NCI-H1092 (cell line): Measurements from ENCODE around the gene SRA1.
"Not testable (repeated sequence)": the region's sequence is repeated elsewhere in the genome, so short reads cannot be mapped to it uniquely, and the experiment has no call there.

Source experiments
- DNase-seq: peaks from one replicate; lab custom pipeline; 2025; lab: John Stamatoyannopoulos, UW

SRA1 gene

DNA sequence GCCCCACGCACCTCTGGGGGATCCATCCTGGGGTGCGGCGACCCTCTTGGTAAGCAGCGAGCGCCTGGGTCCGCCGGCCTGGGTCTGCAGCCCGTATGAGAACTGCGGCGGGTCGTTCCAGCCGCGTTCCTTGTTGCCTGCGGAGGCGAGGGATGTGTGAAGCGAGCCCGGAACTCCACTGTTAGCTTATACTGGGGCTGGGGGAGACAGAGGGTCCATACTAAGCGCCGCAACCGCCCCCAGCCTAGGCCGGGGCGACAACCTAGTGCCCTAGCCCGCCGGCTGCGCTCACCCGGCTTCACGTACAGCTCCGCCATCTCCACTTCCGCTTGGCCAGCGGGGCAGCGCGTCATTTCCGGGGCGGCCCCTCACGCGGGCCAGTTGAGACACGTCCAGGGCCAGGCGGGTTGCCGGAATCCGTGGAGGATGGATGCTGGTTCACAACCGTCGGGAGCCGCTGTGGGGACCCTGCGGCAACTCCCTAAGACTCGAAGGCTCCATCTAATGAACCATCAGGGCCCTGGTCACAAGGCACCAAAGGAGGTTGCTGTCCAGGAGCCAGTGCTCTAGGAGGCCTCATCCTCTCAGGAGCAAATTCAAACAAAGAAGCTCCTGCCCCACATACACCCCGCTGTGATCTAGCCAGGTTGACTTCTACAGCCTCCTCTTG is at the start of gene SRA1:
Gene SRA1, minus strand, starts transcription at position 338 of the 670 bp plus-strand sequence. Its CDS starts 21 bp downstream, at position 317.
- peak; percentile 70 for DNase-seq

DNA sequence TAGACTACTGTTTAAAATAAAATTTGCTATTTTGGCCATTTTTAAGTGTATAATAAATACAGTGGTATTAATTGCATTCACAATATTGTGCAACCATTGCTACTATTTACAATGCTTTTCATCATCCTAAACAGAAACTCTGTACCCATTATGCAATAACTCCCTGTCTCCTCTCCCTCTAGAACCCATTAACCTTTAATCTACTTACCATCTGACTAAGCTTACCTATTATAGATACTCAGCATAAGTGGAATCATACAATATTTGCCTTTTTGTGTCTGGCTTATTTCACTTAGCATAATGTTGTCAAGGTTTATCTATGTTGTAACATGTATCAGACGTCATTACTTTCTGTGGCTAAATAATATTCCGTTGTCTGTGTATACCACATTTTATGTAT is 49.8 kb upstream of the SRA1 start:
- DNase-seq = no peak

DNA sequence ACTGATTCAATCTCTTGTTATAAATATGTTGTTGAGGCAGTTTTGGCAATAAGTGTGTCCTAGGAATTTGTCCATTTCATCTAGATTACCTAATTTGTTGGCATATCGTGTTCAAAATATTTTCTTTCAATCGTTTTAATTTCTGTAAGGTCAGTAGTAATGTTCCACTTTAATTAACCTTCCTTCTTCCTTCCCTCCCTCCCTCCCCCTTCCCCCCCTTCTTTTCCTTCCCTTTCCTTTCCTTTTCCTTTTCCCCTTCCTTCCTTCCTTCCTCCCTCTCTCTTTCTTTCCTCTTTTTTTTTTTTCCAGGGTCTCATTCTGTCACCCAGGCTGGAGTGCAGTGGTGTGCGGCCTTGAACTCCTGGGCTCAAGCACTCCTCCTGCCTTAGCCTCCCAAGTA is 48.6 kb upstream of the SRA1 start:
- DNase-seq = no peak

DNA sequence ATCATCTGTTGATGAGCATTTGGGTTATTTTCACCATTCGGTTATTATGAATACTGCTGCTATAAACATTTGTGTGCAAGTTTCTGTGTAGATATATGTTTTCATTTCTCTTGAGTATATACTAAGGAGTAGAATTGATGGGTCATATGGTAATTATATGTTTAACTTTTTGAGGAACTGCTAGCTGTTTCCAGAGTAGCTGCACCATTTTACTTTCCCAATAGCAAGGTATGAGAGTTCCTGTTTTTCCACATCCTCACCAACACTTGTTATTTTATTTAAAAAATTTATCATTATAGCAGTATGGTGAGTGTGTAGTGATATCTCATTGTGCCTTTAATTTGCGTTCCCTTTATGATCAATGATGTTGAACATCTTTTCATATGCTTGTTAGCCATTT is 46.5 kb upstream of the SRA1 start:
- no peak for DNase-seq

DNA sequence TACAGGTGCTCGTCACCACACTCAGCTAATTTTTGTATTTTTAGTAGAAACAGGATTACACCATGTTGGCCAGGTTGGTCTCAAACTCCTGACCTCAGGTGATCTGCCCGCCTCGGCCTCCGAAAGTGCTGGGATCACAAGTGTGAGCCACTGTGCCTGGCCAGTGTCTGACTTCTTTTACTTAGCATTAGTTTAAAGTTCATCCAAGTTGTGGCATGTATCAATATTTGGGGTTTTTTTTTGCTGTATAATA is 46.1 kb upstream of the SRA1 start:
- not testable (repeated sequence) for DNase-seq

DNA sequence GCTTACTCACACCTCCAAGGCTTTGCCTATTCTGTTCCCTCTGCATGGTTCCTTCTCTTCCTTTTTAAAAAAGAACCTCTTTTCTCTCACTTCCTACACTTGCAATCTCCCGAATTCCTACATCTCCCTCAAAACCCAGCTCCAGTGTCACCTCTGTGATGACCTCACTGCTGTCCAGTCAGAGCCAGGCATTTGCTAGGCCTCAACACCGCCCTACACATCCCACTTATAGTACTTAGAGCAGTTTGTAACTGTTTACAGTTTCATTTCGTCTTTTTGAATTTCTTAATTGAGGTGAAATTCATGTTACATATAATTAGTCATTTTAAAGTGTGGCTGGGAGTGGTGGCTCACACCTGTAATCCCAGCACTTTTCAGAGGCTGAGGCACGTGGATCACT is 44.9 kb upstream of the SRA1 start:
- DNase-seq = no peak

DNA sequence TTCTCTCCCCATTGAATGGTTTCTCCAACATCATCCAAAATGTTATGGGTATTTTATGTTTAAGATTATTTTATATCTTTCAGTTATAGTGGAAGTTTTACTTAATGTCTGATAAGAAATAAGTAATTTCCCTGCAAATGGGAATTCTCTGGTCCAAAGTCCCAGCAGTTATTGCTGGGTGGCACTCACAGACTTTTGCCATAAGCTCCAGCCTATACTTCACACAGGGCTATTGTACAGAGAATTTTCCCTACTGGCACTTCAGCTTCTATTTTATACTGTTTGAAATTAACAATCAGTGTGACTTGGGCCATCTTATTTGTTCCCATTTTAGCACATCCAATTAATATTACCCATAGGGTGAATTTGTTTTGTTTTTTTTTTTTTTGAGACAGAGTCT is 42.8 kb upstream of the SRA1 start:
- no peak for DNase-seq

DNA sequence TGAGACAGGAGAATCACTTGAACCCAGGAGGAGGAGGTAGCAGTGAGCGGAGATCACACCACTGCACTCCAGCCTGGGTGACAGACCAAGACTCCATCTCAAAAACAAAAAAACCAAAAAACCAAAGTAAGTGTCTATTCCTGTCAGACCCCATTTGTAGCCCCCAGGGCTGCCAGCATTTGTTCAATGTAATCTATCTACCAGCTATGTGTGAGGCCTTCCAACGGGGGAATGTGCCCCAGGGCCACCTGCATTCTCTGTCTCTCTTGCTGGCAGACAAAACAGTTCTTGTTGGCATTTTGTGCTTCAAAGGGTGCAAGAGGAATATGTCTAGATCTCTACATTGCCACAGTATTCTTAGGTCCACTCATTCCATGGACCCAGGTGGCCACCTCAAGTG is 41.6 kb upstream of the SRA1 start:
- DNase-seq = no peak

DNA sequence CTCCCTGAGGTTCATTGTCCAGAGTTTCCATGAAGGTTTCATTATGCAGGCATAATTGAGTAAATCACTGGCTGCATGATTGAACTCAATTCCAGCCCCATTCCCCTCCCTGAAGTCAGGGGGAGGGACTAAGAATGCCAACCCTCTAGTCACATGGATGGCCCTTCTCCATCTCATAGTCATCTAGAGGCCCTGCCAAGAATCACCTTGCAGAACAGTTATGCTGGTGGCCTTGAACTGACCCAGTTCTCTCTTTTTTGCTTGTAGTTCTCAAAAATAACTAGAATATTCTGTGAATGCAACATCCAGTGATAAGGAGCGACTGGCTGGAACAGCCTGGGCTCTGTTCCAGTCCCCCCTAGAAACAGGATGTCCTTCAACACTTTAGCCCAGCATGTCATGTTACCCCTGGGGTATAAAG is 39.1 kb upstream of the SRA1 start:
- DNase-seq = no peak

DNA sequence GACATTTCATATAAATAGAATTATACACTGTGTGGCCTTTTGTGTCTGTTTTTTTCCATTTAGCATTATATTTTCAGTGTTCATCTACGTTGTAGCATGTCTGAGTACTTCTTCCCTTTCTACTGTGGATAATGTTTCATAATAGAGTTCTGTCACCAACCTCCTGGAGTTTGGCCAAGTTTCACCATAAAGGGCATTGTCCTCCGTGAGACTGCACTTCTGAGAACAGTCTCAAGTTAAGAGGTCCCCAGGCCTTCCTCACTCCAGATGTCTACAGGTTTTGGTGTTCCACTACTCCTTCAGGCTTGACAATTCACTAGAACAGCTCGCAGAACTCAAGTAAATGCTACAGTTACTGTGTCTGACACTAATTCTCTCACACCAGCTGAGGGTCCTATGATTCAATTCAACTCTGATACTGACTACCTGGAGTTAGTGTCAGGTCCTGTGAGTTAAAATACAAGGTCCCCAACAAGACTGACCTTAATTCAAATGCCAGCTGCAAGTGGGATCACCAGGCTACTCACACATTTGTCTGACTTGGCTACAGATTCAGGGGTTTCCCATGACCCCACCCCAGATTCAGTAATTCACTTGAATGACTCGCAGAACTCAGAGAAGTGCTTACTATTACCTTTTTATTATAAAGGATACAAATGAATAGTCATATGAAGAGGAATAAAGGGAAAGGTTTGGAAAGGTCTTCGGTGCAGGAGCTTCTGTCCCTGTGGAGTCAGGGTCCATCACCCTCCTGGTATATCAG is 38.4 kb upstream of the SRA1 start:
- DNase-seq = no peak

DNA sequence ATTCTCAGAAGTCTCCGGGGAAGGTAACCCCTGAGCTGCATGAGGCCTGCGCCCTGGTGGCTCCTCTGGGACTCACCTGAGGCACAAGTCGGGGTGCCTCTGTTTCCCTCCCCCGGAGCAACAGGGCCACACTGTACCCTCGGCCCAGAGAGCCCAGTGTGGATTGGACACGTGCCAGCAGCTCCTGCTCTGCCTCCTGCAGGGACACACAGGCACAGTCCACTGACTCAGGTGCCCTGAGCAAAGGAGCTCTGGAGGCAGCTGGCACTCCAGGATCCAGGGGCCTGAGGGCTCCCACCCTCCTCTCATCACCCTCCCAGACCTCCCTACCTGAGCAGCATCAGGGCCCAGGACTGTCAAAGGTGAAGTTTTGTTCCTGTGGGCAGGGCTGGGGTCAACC is 36.9 kb upstream of the SRA1 start:
- DNase-seq = no peak

DNA sequence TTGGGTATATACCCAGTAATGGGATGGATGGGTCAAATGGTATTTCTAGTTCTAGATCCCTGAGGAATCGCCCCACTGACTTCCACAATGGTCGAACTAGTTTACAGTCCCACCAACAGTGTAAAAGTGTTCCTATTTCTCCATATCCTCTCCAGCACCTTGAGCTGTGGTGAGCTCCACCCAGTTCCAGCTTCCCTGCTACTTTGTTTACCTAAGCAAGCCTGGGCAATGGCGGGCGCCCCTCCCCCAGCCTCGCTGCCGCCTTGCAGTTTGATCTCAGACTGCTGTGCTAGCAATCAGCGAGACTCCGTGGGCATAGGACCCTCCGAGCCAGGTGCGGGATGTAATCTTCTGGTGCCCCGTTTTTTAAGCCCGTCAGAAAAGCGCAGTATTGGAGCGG is 35.8 kb upstream of the SRA1 start:
- not testable (repeated sequence) for DNase-seq

DNA sequence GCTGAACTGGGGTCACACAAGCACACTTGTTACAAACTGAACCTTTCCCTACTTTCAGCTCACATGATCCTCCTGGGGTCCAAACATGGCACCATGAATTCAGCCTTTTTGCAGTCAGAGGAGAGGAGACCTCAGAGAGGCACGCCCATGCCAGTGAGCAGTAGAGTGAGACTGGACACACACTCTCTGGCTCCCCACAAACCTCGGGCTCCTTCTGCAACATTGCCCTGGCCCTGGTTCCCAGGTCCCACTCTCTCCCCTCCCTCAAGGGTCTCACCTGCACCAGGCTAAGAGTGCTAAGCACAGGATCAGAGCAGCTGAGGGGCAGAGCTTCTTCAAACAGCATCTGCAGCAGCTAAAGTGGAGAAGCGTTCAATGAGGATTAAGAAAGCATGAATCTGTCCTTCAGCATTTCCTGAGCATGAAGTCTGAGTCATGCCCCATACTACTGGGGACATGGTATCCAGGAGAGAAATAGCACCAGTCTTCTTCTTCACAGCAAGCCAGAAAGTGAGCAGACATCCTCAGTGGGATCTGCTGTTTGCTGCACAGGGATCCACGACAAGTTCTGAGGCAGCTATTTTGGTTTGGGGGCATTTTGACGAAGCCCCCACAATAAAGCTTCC is 34.6 kb upstream of the SRA1 start:
- DNase-seq = no peak

DNA sequence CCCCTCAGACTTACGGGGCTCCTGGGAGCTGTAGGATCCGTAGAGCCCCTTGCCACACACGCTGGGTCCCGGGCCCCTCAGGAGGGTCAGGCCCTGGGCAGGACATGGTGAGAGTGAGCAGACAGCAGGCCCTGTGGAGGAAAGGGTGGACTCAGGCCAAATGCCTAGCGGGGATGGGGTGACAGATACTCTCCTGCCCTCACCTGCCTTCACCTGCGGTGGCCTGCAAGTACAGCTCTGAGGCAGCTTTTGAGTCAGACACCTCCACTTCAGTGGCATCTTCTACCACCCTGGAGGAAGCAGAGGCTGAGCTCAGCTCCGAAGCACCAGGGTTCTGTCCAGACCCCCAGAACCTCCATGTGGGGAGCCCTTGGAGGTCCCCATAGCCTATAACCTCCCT is 33.6 kb upstream of the SRA1 start:
- DNase-seq = no peak

DNA sequence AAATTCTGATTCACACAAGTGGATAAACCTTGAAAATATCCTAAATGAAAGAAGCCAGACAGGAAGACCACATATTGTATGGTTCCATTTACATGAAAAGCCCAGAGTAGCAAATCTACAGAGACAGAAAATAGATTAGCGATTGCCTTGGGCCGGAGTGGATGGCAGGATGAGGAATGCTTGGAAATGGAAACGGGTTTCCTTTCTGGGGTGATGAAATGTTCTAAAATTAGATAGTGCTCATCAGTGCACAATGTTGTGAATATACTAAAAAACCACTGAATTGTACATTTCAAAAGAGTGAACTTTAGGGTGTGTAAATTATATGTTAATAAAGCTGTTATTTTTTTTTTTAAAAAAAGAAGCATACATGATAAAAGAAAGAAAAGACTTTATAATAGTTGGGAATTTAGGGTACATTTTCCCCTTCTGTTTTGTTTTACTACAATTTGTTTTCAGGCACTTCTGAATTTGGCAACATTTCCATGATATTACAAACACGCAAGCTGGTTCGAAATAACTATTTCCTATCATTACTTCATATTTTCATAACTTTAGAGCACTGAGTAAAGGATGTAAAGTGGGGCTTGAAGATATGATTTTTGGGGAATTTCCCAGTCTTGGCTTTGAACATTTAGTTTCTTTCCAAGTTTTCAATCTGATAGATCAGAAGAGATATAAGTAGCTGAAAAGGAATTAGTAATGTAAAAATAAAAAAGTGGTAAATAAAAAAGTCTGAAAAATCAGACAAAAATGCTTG is 31.2 kb upstream of the SRA1 start:
- DNase-seq = no peak

DNA sequence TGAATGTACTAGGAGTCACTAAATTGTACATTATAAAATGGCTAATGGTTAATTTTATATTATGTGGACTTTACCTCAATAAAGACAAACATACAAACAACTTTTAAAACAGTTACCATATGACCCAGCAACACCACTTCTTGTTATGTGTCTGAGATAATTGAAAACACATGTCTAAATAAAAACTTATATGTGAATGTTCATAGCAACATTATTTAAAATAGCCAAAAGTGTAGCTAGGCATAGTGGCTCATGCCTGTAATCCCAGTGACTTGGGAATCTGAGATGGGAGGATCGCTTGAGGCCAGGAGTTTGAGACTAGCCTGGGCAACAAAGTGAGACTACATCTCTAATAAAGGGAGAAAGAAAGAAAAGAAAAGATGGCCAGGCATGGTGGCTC is 30.2 kb upstream of the SRA1 start:
- no peak for DNase-seq

DNA sequence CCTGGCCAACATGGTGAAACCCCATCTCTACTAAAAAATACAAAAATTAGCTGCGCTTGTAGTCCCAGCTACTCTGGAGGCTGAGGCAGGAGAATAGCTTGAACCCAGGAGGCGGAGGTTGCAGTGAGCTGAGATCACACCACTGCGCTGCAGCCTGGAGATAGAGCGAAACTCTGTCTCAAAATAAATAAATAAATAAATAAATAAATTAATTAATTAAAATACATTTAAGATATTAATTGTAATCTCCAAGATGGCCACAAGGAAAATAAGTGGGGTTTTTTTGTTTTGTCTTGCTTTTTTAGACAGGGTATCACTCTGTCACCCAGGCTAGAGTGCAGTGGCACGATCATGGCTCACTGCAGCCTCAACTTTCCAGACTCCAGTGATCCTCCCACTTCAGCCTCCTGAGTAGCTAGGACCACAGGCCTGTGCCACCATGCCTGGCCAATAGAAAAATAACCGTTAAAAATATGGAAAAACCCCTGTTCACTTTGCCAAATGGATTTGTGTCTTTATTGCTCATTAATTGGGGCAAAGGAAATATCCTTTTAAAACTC is 22.0 kb upstream of the SRA1 start:
- DNase-seq = not testable (repeated sequence)

DNA sequence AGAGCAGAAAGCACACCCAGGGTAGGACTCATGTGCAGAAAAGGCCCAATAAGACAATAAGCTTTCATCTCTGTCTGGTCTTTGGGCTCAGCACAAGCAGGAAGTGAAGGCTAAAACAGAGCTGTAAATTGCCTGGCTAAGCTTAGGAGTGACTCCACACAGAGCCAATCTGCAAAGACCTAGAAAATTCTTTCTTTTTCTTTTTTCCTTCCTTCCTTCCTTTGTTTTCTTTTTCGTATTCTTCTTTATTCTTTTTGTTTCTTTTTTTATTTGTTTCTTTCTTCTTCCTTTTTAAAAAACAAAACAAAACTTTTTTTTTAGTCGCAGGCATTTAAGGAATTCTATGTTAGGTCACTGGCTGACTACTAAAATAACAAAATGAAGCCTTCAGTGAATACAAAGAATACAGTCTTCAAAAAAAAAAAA is 19.5 kb upstream of the SRA1 start:
- DNase-seq = no peak

DNA sequence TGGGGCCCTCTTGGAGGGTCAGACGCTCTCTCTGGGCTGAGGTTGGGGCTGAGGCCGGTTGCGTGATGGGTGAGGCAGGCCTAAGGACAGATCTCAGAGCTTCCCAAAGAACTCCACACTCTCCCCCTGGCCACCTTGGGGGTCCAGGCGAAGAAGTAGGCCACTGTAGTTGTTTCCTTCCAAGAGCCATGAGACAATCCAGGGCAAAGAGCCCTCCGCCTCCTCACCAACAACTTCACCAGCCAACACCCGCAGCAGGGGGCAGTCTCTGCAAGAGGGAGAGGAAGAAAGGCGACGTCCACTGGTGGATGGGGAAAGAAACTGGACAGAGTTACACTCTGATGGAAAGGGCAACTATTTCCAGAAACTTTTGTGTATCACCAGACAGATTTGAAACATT is 18.0 kb upstream of the SRA1 start:
- no peak for DNase-seq

DNA sequence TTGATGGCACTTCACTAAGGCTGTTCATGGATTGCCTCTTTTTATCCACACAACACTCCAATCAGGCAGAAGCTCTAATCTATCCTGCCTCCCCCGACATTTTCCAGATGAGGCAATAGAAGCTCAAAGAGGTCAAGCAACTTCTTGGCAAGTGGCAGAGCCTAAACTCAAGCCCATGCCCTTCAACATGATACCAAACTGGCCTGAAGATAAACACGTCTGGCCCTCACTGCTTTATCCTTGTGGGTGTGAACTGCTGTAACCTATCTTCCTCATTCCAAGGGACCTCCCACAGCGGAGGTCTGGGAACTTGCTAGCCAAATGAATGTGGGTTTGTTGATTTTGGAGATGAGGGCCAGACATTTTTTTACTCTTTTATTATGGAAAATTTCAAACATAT is 16.9 kb upstream of the SRA1 start:
- DNase-seq = no peak

DNA sequence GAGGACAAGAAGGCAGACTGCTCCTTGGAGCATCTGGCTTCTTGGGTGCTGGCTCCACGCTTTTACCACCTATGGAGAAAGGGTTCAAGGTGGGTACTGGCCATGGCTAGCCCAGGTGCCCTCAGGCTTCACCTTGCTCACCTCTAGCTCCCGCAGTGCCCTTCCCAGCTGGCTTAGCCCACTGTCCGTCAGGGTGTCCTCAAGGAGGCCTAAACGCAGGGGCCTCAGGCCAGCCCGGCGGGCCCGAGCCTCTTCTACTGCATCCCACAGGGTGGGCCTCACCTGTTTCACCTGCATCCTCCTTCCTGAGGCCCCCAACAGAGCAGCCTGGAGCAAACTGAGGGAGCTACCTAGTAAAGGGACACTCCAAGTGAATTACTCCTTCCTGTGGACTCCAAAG is 16.4 kb upstream of the SRA1 start:
- DNase-seq = no peak

DNA sequence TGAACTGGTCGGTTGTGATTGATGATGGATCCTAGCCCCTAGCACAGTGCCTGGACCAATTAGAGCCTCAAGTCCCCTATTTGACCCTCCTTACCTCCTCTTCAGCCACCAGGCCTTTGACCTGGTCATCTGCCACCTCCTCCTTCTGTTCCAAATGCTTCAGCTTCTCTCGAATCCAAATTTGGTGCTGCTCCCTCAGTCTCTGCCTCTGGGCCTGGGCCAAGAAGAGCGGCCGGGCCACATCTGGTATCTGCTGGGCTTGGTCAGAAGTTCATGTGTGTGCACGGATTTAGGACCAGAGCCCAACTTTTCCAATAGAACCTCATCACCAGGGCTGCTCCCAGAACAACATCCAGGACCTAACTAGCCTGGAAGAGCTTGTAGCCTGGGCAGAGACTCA is 13.8 kb upstream of the SRA1 start:
- DNase-seq = no peak

DNA sequence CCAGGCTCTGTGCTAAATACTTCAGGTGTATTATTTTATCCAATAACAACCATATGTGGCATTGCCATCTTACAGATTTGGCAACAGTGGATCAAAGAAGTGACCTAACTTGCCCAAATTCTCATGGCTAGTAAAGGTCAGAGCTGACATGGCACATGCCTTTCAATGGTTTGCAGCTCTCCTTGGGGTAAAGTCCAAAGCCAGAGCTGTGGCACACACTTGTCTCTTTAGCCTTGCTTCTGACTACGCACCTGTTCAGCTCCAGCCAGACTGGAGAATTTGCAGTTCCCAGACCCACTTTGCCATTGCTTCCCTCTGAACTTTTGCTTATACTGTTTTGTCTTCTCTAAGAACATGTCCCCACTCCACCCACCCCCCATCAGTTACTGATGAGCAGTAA is 13.2 kb upstream of the SRA1 start:
- DNase-seq = no peak
